Common myeloid progenitor, CD34-positive (primary cell): ENCODE results near the gene SLC25A41.

Experiments
- CTCF ChIA-PET: fragments of 350-600 bp; sonication (Branson Sonifier 250); formaldehyde crosslinking; loops from one replicate; lab custom pipeline; 2021; ENCODE audit warnings: antibody characterized with exemption; lab: Charles Lee
- POLR2A ChIA-PET: fragments of 350-600 bp; sonication (Branson Sonifier 250); formaldehyde crosslinking; loops from one replicate; lab custom pipeline; 2021; ENCODE audit warnings: antibody characterized with exemption; lab: Charles Lee
- DNase-seq, 3 donors: peaks; one replicate each; pipeline versions ENCODE4 v3.0.0 to v3.0.0-alpha.2; 2013
- H3K27ac ChIP-seq, 2 experiments: 1 replicate in 1 of 2; 2 replicates in 1 of 2; pipeline ENCODE4 v1.7.0; 2013; ENCODE audit warnings: inconsistent platforms in 2 of 2, low read length in 2 of 2, mild to moderate bottlenecking in 2 of 2, low read depth in 1 of 2, moderate library complexity in 1 of 2; ENCODE audit not compliant: severe bottlenecking in 2 of 2, insufficient read depth in 1 of 2, poor library complexity in 1 of 2
- H3K27me3 ChIP-seq, 5 experiments: replicated peaks in 2 of 5; 1 replicate in 3 of 5; 2 replicates in 2 of 5; pipeline versions ENCODE4 v1.6.1 to v1.7.0; 2013; ENCODE audit warnings: low read length in 4 of 5, mild to moderate bottlenecking in 2 of 5, moderate library complexity in 2 of 5, inconsistent platforms in 1 of 5; ENCODE audit not compliant: insufficient read depth in 5 of 5, control insufficient read depth in 4 of 5
- H3K36me3 ChIP-seq, 4 experiments: 1 replicate in 2 of 4; 2 replicates in 2 of 4; pipeline versions ENCODE4 v1.6.1 to v1.7.0; 2013; ENCODE audit warnings: low read length in 3 of 4, control low read depth in 1 of 4, mild to moderate bottlenecking in 1 of 4; ENCODE audit not compliant: control insufficient read depth in 4 of 4, insufficient read depth in 4 of 4
- H3K4me1 ChIP-seq, 4 experiments: 1 replicate in 3 of 4; 2 replicates in 1 of 4; pipeline versions ENCODE4 v1.6.1 to v1.7.1; 2013; ENCODE audit warnings: low read length in 3 of 4, mild to moderate bottlenecking in 3 of 4, control low read depth in 1 of 4, inconsistent platforms in 1 of 4, moderate library complexity in 1 of 4; ENCODE audit not compliant: control insufficient read depth in 4 of 4, insufficient read depth in 4 of 4; ENCODE audit errors: control extremely low read depth in 1 of 4
- H3K4me3 ChIP-seq, 7 experiments: 1 replicate in 4 of 7; 2 replicates in 3 of 7; pipeline versions ENCODE4 v1.5.1 to v1.7.0; 2013; ENCODE audit warnings: mild to moderate bottlenecking in 7 of 7, low read length in 6 of 7, moderate library complexity in 6 of 7, inconsistent platforms in 2 of 7, low read depth in 2 of 7, control low read depth in 1 of 7; ENCODE audit not compliant: insufficient read depth in 4 of 7, control insufficient read depth in 1 of 7; ENCODE audit errors: extremely low read depth in 1 of 7
- H3K9me3 ChIP-seq, 5 experiments: 1 replicate in 4 of 5; 2 replicates in 1 of 5; pipeline versions ENCODE4 v1.6.1 to v1.7.1; 2013; ENCODE audit warnings: low read length in 4 of 5, mild to moderate bottlenecking in 2 of 5, inconsistent platforms in 1 of 5, low read depth in 1 of 5, moderate library complexity in 1 of 5; ENCODE audit not compliant: control insufficient read depth in 4 of 5, insufficient read depth in 2 of 5; ENCODE audit errors: control extremely low read depth in 1 of 5
- WGBS: methylation state at CpG from one replicate; pipeline ENCODE4 v1.1.5; 2013; ENCODE audit not compliant: insufficient coverage; 5-methylcytosine and 5-hydroxymethylcytosine counted together

The SLC25A41 gene

GRCh38 chr19:6464070-6464873 is 30.7 kb upstream of the SLC25A41 start, which contains the start of gene CRB3:
TSS of gene CRB3 (plus strand) at chr19:6464271. CDS start at chr19:6464702, 431 bp downstream.
- peaks cover 0 to 3% (median 2%) of the 10 kb centered on the region in 4 experiments for H3K36me3 ChIP-seq
- H3K4me1 ChIP-seq: peaks cover 0 to 21% (median 19%) of the 10 kb centered on the region in 4 experiments
- 8% methylated on average over 53 of the region's 65 CpGs for WGBS
- H3K9me3 ChIP-seq: no peaks in the 10 kb centered on the region
- peak within 1 kb of the TSS in 4 of 7 experiments; percentile 10 to 54 (median 34) for H3K4me3 ChIP-seq
- no peak for DNase-seq
- ChIA-PET CTCF (interaction anchor here (1.5 to 1.8 kb wide), 2 partner anchors 9 to 17 kb away, joined by 4 to 5 read pairs; partner anchors contain the start of gene DENND1C), POLR2A (no interaction called here)
- H3K27ac ChIP-seq: no peak within 1 kb of the TSS
- H3K27me3 ChIP-seq: peaks cover 0 to 24% (median 8%) of the 10 kb centered on the region in 5 experiments

DNA sequence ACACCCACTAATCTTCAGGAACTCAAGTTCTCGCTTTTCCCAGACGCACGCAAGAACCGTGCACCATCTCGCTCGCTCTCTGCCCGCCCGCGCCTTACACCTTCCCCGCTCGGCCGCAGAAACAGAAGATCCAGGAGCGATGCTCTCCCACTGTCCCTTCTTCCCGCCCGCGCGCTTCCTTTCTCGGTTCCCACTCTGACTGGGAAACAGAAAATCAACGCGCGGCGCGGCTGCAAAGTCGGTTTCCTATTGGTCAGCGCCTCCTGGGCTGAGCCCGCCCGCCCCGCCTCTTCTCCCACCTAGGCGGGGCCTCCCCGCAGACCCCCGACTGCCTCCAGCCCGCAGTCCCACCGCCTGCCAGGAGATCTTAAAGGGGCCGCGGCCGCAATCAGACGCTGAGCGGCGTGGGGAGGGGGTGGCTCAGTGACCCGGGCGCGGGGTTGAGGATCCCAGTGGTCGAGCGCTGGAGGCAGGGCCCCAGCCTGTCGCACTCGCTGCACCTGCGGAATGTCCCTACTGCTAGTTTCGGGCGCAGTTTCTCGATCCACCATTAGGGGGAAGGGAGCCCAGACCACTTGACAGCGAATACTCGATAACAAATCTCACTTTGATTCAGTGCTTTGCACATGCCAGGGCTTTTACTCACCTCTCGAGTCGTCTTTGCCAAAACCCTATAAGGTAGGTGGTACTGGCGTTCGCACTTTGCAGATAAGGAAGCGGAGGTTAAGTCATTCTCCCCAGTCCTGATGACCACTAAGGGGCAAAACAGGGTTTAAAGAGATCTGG is 26.7 kb upstream of the SLC25A41 start:
- no peak overlapping the region for H3K27ac ChIP-seq
- ChIA-PET POLR2A (interaction anchor here (0.6 kb wide), 1 partner anchor 649 kb away, joined by 3 read pairs; no protein-coding TSS in a partner anchor), CTCF (no interaction called here)
- H3K4me1 ChIP-seq: peaks cover 0 to 31% (median 25%) of the 10 kb centered on the region in 4 experiments
- 0% methylated on average over 55 of the region's 57 CpGs for WGBS
- H3K27me3 ChIP-seq: peaks cover 0 to 25% (median 8%) of the 10 kb centered on the region in 5 experiments
- peak overlapping the region; percentile 44 to 85 (median 75) for H3K4me3 ChIP-seq
- peak; percentile 98 to 99 (median 99) for DNase-seq
- peaks cover 0 to 5% (median under 1%) of the 10 kb centered on the region in 4 experiments for H3K36me3 ChIP-seq
- peaks cover 0 to 5% (median 0%) of the 10 kb centered on the region in 5 experiments for H3K9me3 ChIP-seq

- peaks cover 0 to 31% (median 24%) of the 10 kb centered on the region in 4 experiments for H3K4me1 ChIP-seq
- POLR2A ChIA-PET: no interaction called here
- peaks cover 0 to 17% (median 5%) of the 10 kb centered on the region in 5 experiments for H3K27me3 ChIP-seq
Measured at GRCh38 chr19:6459262-6460098, 25.9 kb upstream of the SLC25A41 start, which contains the start of gene SLC25A23. TSS of gene SLC25A23 (minus strand) at chr19:6459792. CDS start at chr19:6459628, 164 bp downstream.

GRCh38 chr19:6458695-6459261 is 25.2 kb upstream of the SLC25A41 start:
- 82% methylated on average over 9 of the region's 16 CpGs for WGBS

More at GRCh38 chr19:6459262-6460098, 25.9 kb upstream of the SLC25A41 start, which contains the start of gene SLC25A23:
- Histone ChIP-seq H3K9me3 (peaks cover 0 to 12% (median 4%) of the 10 kb centered on the region in 5 experiments), H3K27ac (no peak within 1 kb of the TSS), H3K4me3 (peak within 1 kb of the TSS; percentile 44 to 85 (median 75)), H3K36me3 (peaks cover 0 to 6% (median 4%) of the 10 kb centered on the region in 4 experiments)
- DNase-seq: peak; percentile 51 to 64 (median 56)
- 4% methylated on average over 44 of the region's 70 CpGs for WGBS
- CTCF ChIA-PET: no interaction called here

GRCh38 chr19:6457958-6458694 is 24.6 kb upstream of the SLC25A41 start:
- WGBS: 94% methylated on average over 15 of the region's 17 CpGs
- H3K36me3 ChIP-seq: peaks cover 0 to 17% (median 11%) of the 10 kb centered on the region in 4 experiments
- H3K9me3 ChIP-seq: peaks cover 0 to 22% (median 14%) of the 10 kb centered on the region in 5 experiments
- H3K4me1 ChIP-seq: peaks cover 0 to 26% (median 17%) of the 10 kb centered on the region in 4 experiments
- ChIA-PET CTCF (interaction anchor here (0.6 kb wide), 1 partner anchor 1609 kb away, joined by 3 read pairs; no protein-coding TSS in a partner anchor), POLR2A (no interaction called here)
- peaks cover 0 to 5% (median 2%) of the 10 kb centered on the region in 5 experiments for H3K27me3 ChIP-seq
- no peak overlapping the region for H3K27ac ChIP-seq
- H3K4me3 ChIP-seq: no peak overlapping the region
- DNase-seq: no peak

More at GRCh38 chr19:6458695-6459261, 25.2 kb upstream of the SLC25A41 start:
- Histone ChIP-seq H3K4me3 (peak overlapping the region in 6 of 7 experiments; percentile 44 to 85 (median 78)), H3K36me3 (peaks cover 0 to 13% (median 10%) of the 10 kb centered on the region in 4 experiments), H3K27me3 (peaks cover 0 to 10% (median 2%) of the 10 kb centered on the region in 5 experiments), H3K9me3 (peaks cover 0 to 19% (median 11%) of the 10 kb centered on the region in 5 experiments), H3K27ac (no peak overlapping the region), H3K4me1 (peaks cover 0 to 26% (median 17%) of the 10 kb centered on the region in 4 experiments)
- ChIA-PET POLR2A (no interaction called here), CTCF (no interaction called here)
- DNase-seq: no peak
